Panc1 (cell line): ENCODE measurements around the gene MRPS34. TPM values are rescaled to one million over a fixed set of nuclear protein-coding genes. Genes with fewer than 3 reads are reported as not detected.

Experiments
- ATAC-seq: fragments of 200-7000 bp; cut with Tn5 transposase; 2 replicates; pipeline ENCODE4 v1.9.1; 2020; ENCODE audit warnings: mild to moderate bottlenecking, moderate library complexity
- BruUV-seq: library from RNA; stranded (reverse); fragments of 400-500 nt; replicated peaks from 2 replicates; lab custom pipeline; 2021; lab: Mats Ljungman, UMichigan
- CTCF ChIA-PET: fragments of 300-600 bp; sonication (Branson Sonifier 250); formaldehyde crosslinking; loops from one replicate; lab custom pipeline; 2022; ENCODE audit warnings: antibody characterized with exemption; lab: Charles Lee
- POLR2A ChIA-PET: fragments of 300-600 bp; sonication (Branson Sonifier 250); formaldehyde crosslinking; loops from one replicate; lab custom pipeline; 2022; ENCODE audit warnings: antibody characterized with exemption; lab: Charles Lee
- DNase-seq: peaks from one replicate; pipeline ENCODE4 v3.0.0-alpha.2; 2010; ENCODE audit warnings: low read depth, low spot score
- H3K27ac ChIP-seq: 2 replicates; pipeline ENCODE4 v1.5.1; 2011; ENCODE audit warnings: mild to moderate bottlenecking, low read length, inconsistent platforms
- H3K27me3 ChIP-seq: fragments of 200-500 bp; sonication (Bioruptor generic); 2 replicates; pipeline ENCODE4 v1.6.0; 2014; ENCODE audit warnings: low read length, inconsistent platforms; ENCODE audit not compliant: control insufficient read depth, insufficient read depth
- H3K36me3 ChIP-seq: fragments of 200-500 bp; sonication (Bioruptor generic); 2 replicates; pipeline ENCODE4 v1.5.1; 2014; ENCODE audit warnings: inconsistent platforms, mild to moderate bottlenecking, low read length, moderate library complexity; ENCODE audit not compliant: control insufficient read depth, insufficient read depth
- H3K4me1 ChIP-seq: 2 replicates; pipeline ENCODE4 v1.5.1; 2011; ENCODE audit warnings: inconsistent platforms, mild to moderate bottlenecking, low read length, moderate library complexity; ENCODE audit not compliant: control insufficient read depth, insufficient read depth
- H3K4me3 ChIP-seq, 2 experiments: 2 replicates each; pipeline ENCODE4 v1.5.1; 2011 to 2012; ENCODE audit warnings: low read depth in 2 of 2, low read length in 2 of 2, mild to moderate bottlenecking in 2 of 2, inconsistent platforms in 1 of 2, moderate library complexity in 1 of 2
- H3K9me3 ChIP-seq: fragments of 200-500 bp; sonication (Bioruptor generic); 2 replicates; pipeline ENCODE4 v1.5.1; 2014; ENCODE audit warnings: low read depth, mild to moderate bottlenecking, inconsistent platforms, low read length, moderate library complexity; ENCODE audit not compliant: control insufficient read depth, insufficient read depth
- CTCF ChIP-seq: fragments of 450-650 bp; IDR thresholded peaks from 2 replicates; pipeline ENCODE4 v1.5.1; 2017; ENCODE audit warnings: mild to moderate bottlenecking
- POLR2AphosphoS5 ChIP-seq: IDR thresholded peaks from 2 replicates; pipeline ENCODE4 v1.6.1; 2012; ENCODE audit warnings: mild to moderate bottlenecking, low read depth, low read length, moderate library complexity
- REST ChIP-seq, 2 experiments: IDR thresholded peaks; 2 replicates each; pipeline ENCODE4 v1.6.1; 2011 to 2012; ENCODE audit warnings: low read depth in 2 of 2, control low read depth in 1 of 2, low read length in 1 of 2, mild to moderate bottlenecking in 1 of 2, moderate library complexity in 1 of 2; ENCODE audit not compliant: insufficient read depth in 1 of 2
- SIN3A ChIP-seq: IDR thresholded peaks from 2 replicates; pipeline ENCODE4 v1.6.1; 2012; ENCODE audit warnings: low read depth, mild to moderate bottlenecking, low read length, moderate library complexity, borderline replicate concordance; ENCODE audit not compliant: insufficient read depth
- TCF7L2 ChIP-seq: IDR thresholded peaks from 2 replicates; pipeline ENCODE4 v1.6.1; 2011; ENCODE audit warnings: mild to moderate bottlenecking, low read depth, low read length, inconsistent platforms
- in situ Hi-C: cut with HindIII; loops from 2 replicates; pipeline ENCODE4 v1.10.0; 2016; ENCODE audit warnings: low sequenced_read_pairs, low pct_unique_long_range_greater_than_20kb
- intact Hi-C: fragments of 100-400 bp; cut with micrococcal nuclease; formaldehyde crosslinking; loops from one replicate; pipeline ENCODE4 v1.10.0; 2022; ENCODE audit not compliant: unreplicated experiment
- total RNA-seq: library from RNA; stranded (reverse); gene quantifications from one replicate; pipeline ENCODE4 v1.2.1, GENCODE V29; 2021; ENCODE audit not compliant: unreplicated experiment

Gene MRPS34
- total RNA-seq, 1 experiment from 2014 or later, result 187 TPM

- H3K4me3 ChIP-seq, result no peak overlapping the region
- CTCF ChIA-PET, result no interaction called here
- no peaks in the 10 kb centered on the region; the same call in 1 of the 2 replicates for H3K9me3 ChIP-seq
- no peak overlapping the region for H3K27ac ChIP-seq
- POLR2A ChIA-PET, result no interaction called here
- H3K27me3 ChIP-seq, result no peaks in the 10 kb centered on the region
- TF ChIP-seq CTCF, result no peak
- TF ChIP-seq REST (IDR thresholded peaks at IDR 0.05; ENCODE audit: insufficient read depth in 1 of 2, low read depth in 2 of 2, low read length in 1 of 2), result no peak
- TF ChIP-seq SIN3A, result no peak
- TF ChIP-seq TCF7L2, result no peak
- no peak for TF ChIP-seq POLR2AphosphoS5
- no peaks in the 10 kb centered on the region for H3K36me3 ChIP-seq
- intact Hi-C loops (no loop called here), in situ Hi-C loops (no loop called here)
- ATAC-seq (no peak), DNase-seq (no peak)
- BruUV-seq, result no TSS peak
- H3K4me1 ChIP-seq, result peaks cover 3% of the 10 kb centered on the region; the same call in 1 of the 2 replicates
Measured at GRCh38 chr16:1792836-1793577, 20.1 kb upstream of the MRPS34 start.

- Histone ChIP-seq H3K4me3 (no peak overlapping the region), H3K9me3 (no peaks in the 10 kb centered on the region), H3K4me1 (peaks cover 3% of the 10 kb centered on the region; the same call in 1 of the 2 replicates), H3K36me3 (no peaks in the 10 kb centered on the region), H3K27ac (no peak overlapping the region), H3K27me3 (no peaks in the 10 kb centered on the region)
- DNase-seq (no peak), ATAC-seq (peak; percentile 31; the same call in 1 of the 2 replicates)
- ChIA-PET CTCF (no interaction called here), POLR2A (no interaction called here)
- in situ Hi-C loops, result no loop called here
- intact Hi-C loops, result no loop called here
- no TSS peak for BruUV-seq
- no peak for TF ChIP-seq CTCF
- TF ChIP-seq POLR2AphosphoS5, result no peak
- no peak for TF ChIP-seq SIN3A
- TF ChIP-seq REST (IDR thresholded peaks at IDR 0.05; ENCODE audit: insufficient read depth in 1 of 2, low read depth in 2 of 2, low read length in 1 of 2), result no peak
- TF ChIP-seq TCF7L2, result no peak
Measured at GRCh38 chr16:1791943-1792812, 19.2 kb upstream of the MRPS34 start.
